GM23338 (cell line): ENCODE results near the gene LRRC4. TPM values are rescaled to one million over a fixed set of nuclear protein-coding genes. Genes with fewer than 3 reads are reported as not detected.

ENCODE experiments used
- ATAC-seq: fragments of 200-7000 bp; cut with Tn5 transposase; 3 replicates; pipeline ENCODE4 v1.9.1; 2020
- DNase-seq: peaks from one replicate; pipeline ENCODE4 v3.0.0-alpha.2; 2015; ENCODE audit warnings: low spot score
- H2AFZ ChIP-seq: fragments of 200-600 bp; sonication (generic); 2 replicates; pipeline ENCODE4 v1.8.0; 2016; ENCODE audit warnings: antibody characterized with exemption, mild to moderate bottlenecking, moderate library complexity
- H3F3A ChIP-seq: fragments of 200-600 bp; sonication (generic); replicated peaks from 2 replicates; pipeline ENCODE4 v1.8.0; 2017; ENCODE audit warnings: antibody characterized with exemption, mixed run types, low read depth
- H3K27ac ChIP-seq: fragments of 200-600 bp; sonication (generic); 2 replicates; pipeline ENCODE4 v1.6.1; 2016; ENCODE audit warnings: low read depth
- H3K27me3 ChIP-seq: fragments of 200-600 bp; sonication (generic); 2 replicates; pipeline ENCODE4 v1.8.0; 2016; ENCODE audit warnings: mild to moderate bottlenecking, mixed run types, moderate library complexity; ENCODE audit not compliant: insufficient read depth
- H3K36me3 ChIP-seq: fragments of 200-600 bp; sonication (generic); 2 replicates; pipeline ENCODE4 v1.8.0; 2016; ENCODE audit warnings: mild to moderate bottlenecking; ENCODE audit not compliant: insufficient read depth
- H3K4me1 ChIP-seq: fragments of 200-600 bp; sonication (generic); 2 replicates; pipeline ENCODE4 v1.8.0; 2016; ENCODE audit warnings: mild to moderate bottlenecking, moderate library complexity; ENCODE audit not compliant: insufficient read depth
- H3K4me2 ChIP-seq: fragments of 200-600 bp; sonication (generic); 2 replicates; pipeline ENCODE4 v1.7.1; 2017; ENCODE audit warnings: mixed run types
- H3K4me3 ChIP-seq: fragments of 200-600 bp; sonication (generic); 2 replicates; pipeline ENCODE4 v1.6.1; 2016; ENCODE audit warnings: mixed run types
- H3K79me2 ChIP-seq: fragments of 200-600 bp; sonication (generic); replicated peaks from 2 replicates; pipeline ENCODE4 v1.8.0; 2017; ENCODE audit warnings: mild to moderate bottlenecking; ENCODE audit not compliant: insufficient read depth
- H3K9me2 ChIP-seq: fragments of 200-600 bp; sonication (generic); 2 replicates; pipeline ENCODE4 v1.8.0; 2017; ENCODE audit not compliant: insufficient read depth
- H4K20me1 ChIP-seq: fragments of 200-600 bp; sonication (generic); replicated peaks from 2 replicates; pipeline ENCODE4 v1.8.0; 2017; ENCODE audit warnings: mild to moderate bottlenecking; ENCODE audit not compliant: insufficient read depth
- H3K27ac Mint-ChIP-seq: 2 replicates; pipeline ENCODE4 v1.8.0; 2020; ENCODE audit warnings: inconsistent platforms, mild to moderate bottlenecking, moderate library complexity, mixed read lengths
- H3K27me3 Mint-ChIP-seq: 3 replicates; pipeline ENCODE4 v1.8.0; 2022; ENCODE audit warnings: low read depth, mild to moderate bottlenecking, moderate library complexity, mixed read lengths, inconsistent platforms; ENCODE audit not compliant: insufficient read depth, poor library complexity
- H3K36me3 Mint-ChIP-seq: 3 replicates; pipeline ENCODE4 v1.8.0; 2021; ENCODE audit warnings: low read depth, mild to moderate bottlenecking, inconsistent platforms, moderate library complexity, mixed read lengths
- H3K4me1 Mint-ChIP-seq: 3 replicates; pipeline ENCODE4 v1.8.0; 2020; ENCODE audit warnings: mild to moderate bottlenecking, inconsistent platforms, mixed read lengths
- H3K4me3 Mint-ChIP-seq: 3 replicates; pipeline ENCODE4 v1.8.0; 2021; ENCODE audit warnings: moderate library complexity, mild to moderate bottlenecking, inconsistent platforms, mixed read lengths
- H3K9me3 Mint-ChIP-seq: 3 replicates; pipeline ENCODE4 v1.8.0; 2020; ENCODE audit warnings: moderate library complexity, mild to moderate bottlenecking, inconsistent platforms, mixed read lengths
- CREB1 ChIP-seq: fragments of 250-450 bp; sonication (Bioruptor Pico); IDR thresholded peaks from 2 replicates; pipeline ENCODE4 v1.5.0; 2020; ENCODE audit warnings: low read depth, mild to moderate bottlenecking, moderate library complexity
- CTCF ChIP-seq, 2 experiments: fragments of 200-600 bp in 1 of 2; sonication (generic) in 1 of 2; conservative IDR thresholded peaks; 2 replicates each; pipeline versions ENCODE4 v1.5.1 to v1.6.1; 2016 to 2017; ENCODE audit warnings: antibody characterized with exemption in 2 of 2, low read depth in 2 of 2, mild to moderate bottlenecking in 2 of 2, moderate library complexity in 1 of 2
- ETS1 ChIP-seq: IDR thresholded peaks from 2 replicates; pipeline ENCODE4 v1.6.1; 2016; ENCODE audit warnings: antibody characterized with exemption
- EZH2phosphoT487 ChIP-seq: fragments of 200-600 bp; sonication (generic); IDR thresholded peaks from one replicate; pipeline ENCODE4 v1.8.1; 2018; ENCODE audit warnings: antibody characterized with exemption; ENCODE audit not compliant: unreplicated experiment
- JUNB ChIP-seq: IDR thresholded peaks from one replicate; pipeline ENCODE4 v1.6.1; 2016; ENCODE audit warnings: antibody characterized with exemption; ENCODE audit not compliant: unreplicated experiment
- NANOG ChIP-seq: IDR thresholded peaks from 2 replicates; pipeline ENCODE4 v1.6.1; 2016; ENCODE audit warnings: antibody characterized with exemption, borderline replicate concordance
- POLR2AphosphoS5 ChIP-seq: IDR thresholded peaks from 2 replicates; pipeline ENCODE4 v1.6.1; 2016; ENCODE audit warnings: antibody characterized with exemption, low read depth
- REST ChIP-seq: IDR thresholded peaks from one replicate; pipeline ENCODE4 v1.6.1; 2018; ENCODE audit warnings: antibody characterized with exemption; ENCODE audit not compliant: unreplicated experiment
- STAT1 ChIP-seq: IDR thresholded peaks from one replicate; pipeline ENCODE4 v1.6.1; 2016; ENCODE audit warnings: antibody characterized with exemption; ENCODE audit not compliant: unreplicated experiment
- ZNF114 ChIP-seq: fragments of 250-450 bp; sonication (Bioruptor Pico); IDR thresholded peaks from 2 replicates; pipeline ENCODE4 v1.5.0; 2020; ENCODE audit warnings: mild to moderate bottlenecking, moderate library complexity
- ZNF331 ChIP-seq: fragments of 250-450 bp; sonication (Bioruptor Pico); IDR thresholded peaks from 2 replicates; pipeline ENCODE4 v1.5.0; 2020; ENCODE audit warnings: low read depth, mild to moderate bottlenecking, moderate library complexity
- ZNF462 ChIP-seq: fragments of 250-450 bp; sonication (Bioruptor Pico); IDR thresholded peaks from 2 replicates; pipeline ENCODE4 v1.5.0; 2020; ENCODE audit warnings: mild to moderate bottlenecking, moderate library complexity
- polyA plus RNA-seq: library from polyadenylated mRNA; unstranded; fragments of >200 nt; fragmentation: Nextera tagmentation; extraction: Ambion mirVana; gene quantifications from 2 replicates; pipeline ENCODE4 v1.2.1, GENCODE V29; 2016
- total RNA-seq: library from RNA; depleted of rRNA; stranded (reverse); fragments of >200 nt; shearing (Covaris generic); gene quantifications from 2 replicates; pipeline ENCODE4 v1.2.3, GENCODE V29; 2014

LRRC4 gene
- total and polyA plus RNA-seq, 2 experiments from 2014 or later: 1.9 to 5.2 TPM

GRCh38 chr7:128003167-128003566, 28.1 kb downstream of the LRRC4 start:
- Histone ChIP-seq H3K4me3 (no peak overlapping the region), H3K4me1 (no peaks in the 10 kb centered on the region), H3F3A (no peaks in the 10 kb centered on the region), H3K4me2 (no peak overlapping the region), H4K20me1 (peaks cover 33% of the 10 kb centered on the region), H2AFZ (no peak overlapping the region), H3K27ac (no peak overlapping the region), H3K36me3 (no peaks in the 10 kb centered on the region; the same call in 1 of the 2 replicates), H3K79me2 (peaks cover 10% of the 10 kb centered on the region; the same call in 1 of the 2 replicates), H3K27me3 (no peaks in the 10 kb centered on the region), H3K9me2 (peaks cover 6% of the 10 kb centered on the region; the same call in 1 of the 2 replicates)
- Mint-ChIP-seq H3K36me3 (no peaks in the 10 kb centered on the region), H3K27ac (no peak overlapping the region), H3K27me3 (peaks cover 11% of the 10 kb centered on the region), H3K4me3 (no peak overlapping the region), H3K4me1 (peaks cover 12% of the 10 kb centered on the region; the same call in 2 of the 3 replicates), H3K9me3 (no peaks in the 10 kb centered on the region)
- DNase-seq: no peak
- TF ChIP-seq POLR2AphosphoS5: no peak
- no peak for TF ChIP-seq CTCF (conservative IDR thresholded peaks at IDR 0.05; ENCODE audit: low read depth in 2 of 2)
- no peak for TF ChIP-seq EZH2phosphoT487
- TF ChIP-seq ZNF462 (CRISPR knock-in tag): no peak
- TF ChIP-seq ZNF114 (CRISPR knock-in tag): no peak
- no peak for TF ChIP-seq ETS1
- no peak for TF ChIP-seq ZNF331 (CRISPR knock-in tag)
- no peak for TF ChIP-seq JUNB
- no peak for TF ChIP-seq REST
- TF ChIP-seq NANOG: no peak
- TF ChIP-seq CREB1 (CRISPR knock-in tag): no peak
- TF ChIP-seq STAT1: no peak
- no peak for ATAC-seq
